GM23338 (cell line): ENCODE data around the gene COA8. TPM values are rescaled to one million over a fixed set of nuclear protein-coding genes. Genes with fewer than 3 reads are reported as not detected.

Source experiments
- ATAC-seq: fragments of 200-7000 bp; cut with Tn5 transposase; 3 replicates; pipeline ENCODE4 v1.9.1; 2020
- DNase-seq: peaks from one replicate; pipeline ENCODE4 v3.0.0-alpha.2; 2015; ENCODE audit warnings: low spot score
- H2AFZ ChIP-seq: fragments of 200-600 bp; sonication (generic); 2 replicates; pipeline ENCODE4 v1.8.0; 2016; ENCODE audit warnings: antibody characterized with exemption, mild to moderate bottlenecking, moderate library complexity
- H3F3A ChIP-seq: fragments of 200-600 bp; sonication (generic); replicated peaks from 2 replicates; pipeline ENCODE4 v1.8.0; 2017; ENCODE audit warnings: antibody characterized with exemption, mixed run types, low read depth
- H3K27ac ChIP-seq: fragments of 200-600 bp; sonication (generic); 2 replicates; pipeline ENCODE4 v1.6.1; 2016; ENCODE audit warnings: low read depth
- H3K27me3 ChIP-seq: fragments of 200-600 bp; sonication (generic); 2 replicates; pipeline ENCODE4 v1.8.0; 2016; ENCODE audit warnings: mild to moderate bottlenecking, mixed run types, moderate library complexity; ENCODE audit not compliant: insufficient read depth
- H3K36me3 ChIP-seq: fragments of 200-600 bp; sonication (generic); 2 replicates; pipeline ENCODE4 v1.8.0; 2016; ENCODE audit warnings: mild to moderate bottlenecking; ENCODE audit not compliant: insufficient read depth
- H3K4me1 ChIP-seq: fragments of 200-600 bp; sonication (generic); 2 replicates; pipeline ENCODE4 v1.8.0; 2016; ENCODE audit warnings: mild to moderate bottlenecking, moderate library complexity; ENCODE audit not compliant: insufficient read depth
- H3K4me2 ChIP-seq: fragments of 200-600 bp; sonication (generic); 2 replicates; pipeline ENCODE4 v1.7.1; 2017; ENCODE audit warnings: mixed run types
- H3K4me3 ChIP-seq: fragments of 200-600 bp; sonication (generic); 2 replicates; pipeline ENCODE4 v1.6.1; 2016; ENCODE audit warnings: mixed run types
- H3K79me2 ChIP-seq: fragments of 200-600 bp; sonication (generic); replicated peaks from 2 replicates; pipeline ENCODE4 v1.8.0; 2017; ENCODE audit warnings: mild to moderate bottlenecking; ENCODE audit not compliant: insufficient read depth
- H3K9me2 ChIP-seq: fragments of 200-600 bp; sonication (generic); 2 replicates; pipeline ENCODE4 v1.8.0; 2017; ENCODE audit not compliant: insufficient read depth
- H4K20me1 ChIP-seq: fragments of 200-600 bp; sonication (generic); replicated peaks from 2 replicates; pipeline ENCODE4 v1.8.0; 2017; ENCODE audit warnings: mild to moderate bottlenecking; ENCODE audit not compliant: insufficient read depth
- H3K27ac Mint-ChIP-seq: 2 replicates; pipeline ENCODE4 v1.8.0; 2020; ENCODE audit warnings: inconsistent platforms, mild to moderate bottlenecking, moderate library complexity, mixed read lengths
- H3K27me3 Mint-ChIP-seq: 3 replicates; pipeline ENCODE4 v1.8.0; 2022; ENCODE audit warnings: low read depth, mild to moderate bottlenecking, moderate library complexity, mixed read lengths, inconsistent platforms; ENCODE audit not compliant: insufficient read depth, poor library complexity
- H3K36me3 Mint-ChIP-seq: 3 replicates; pipeline ENCODE4 v1.8.0; 2021; ENCODE audit warnings: low read depth, mild to moderate bottlenecking, inconsistent platforms, moderate library complexity, mixed read lengths
- H3K4me1 Mint-ChIP-seq: 3 replicates; pipeline ENCODE4 v1.8.0; 2020; ENCODE audit warnings: mild to moderate bottlenecking, inconsistent platforms, mixed read lengths
- H3K4me3 Mint-ChIP-seq: 3 replicates; pipeline ENCODE4 v1.8.0; 2021; ENCODE audit warnings: moderate library complexity, mild to moderate bottlenecking, inconsistent platforms, mixed read lengths
- H3K9me3 Mint-ChIP-seq: 3 replicates; pipeline ENCODE4 v1.8.0; 2020; ENCODE audit warnings: moderate library complexity, mild to moderate bottlenecking, inconsistent platforms, mixed read lengths
- CREB1 ChIP-seq: fragments of 250-450 bp; sonication (Bioruptor Pico); IDR thresholded peaks from 2 replicates; pipeline ENCODE4 v1.5.0; 2020; ENCODE audit warnings: low read depth, mild to moderate bottlenecking, moderate library complexity
- CTCF ChIP-seq, 2 experiments: fragments of 200-600 bp in 1 of 2; sonication (generic) in 1 of 2; conservative IDR thresholded peaks; 2 replicates each; pipeline versions ENCODE4 v1.5.1 to v1.6.1; 2016 to 2017; ENCODE audit warnings: antibody characterized with exemption in 2 of 2, low read depth in 2 of 2, mild to moderate bottlenecking in 2 of 2, moderate library complexity in 1 of 2
- EZH2 ChIP-seq: fragments of 200-600 bp; sonication (generic); IDR thresholded peaks from one replicate; pipeline ENCODE4 v1.8.0; 2017; ENCODE audit warnings: antibody characterized with exemption, mild to moderate bottlenecking, low read depth; ENCODE audit not compliant: unreplicated experiment
- EZH2phosphoT487 ChIP-seq: fragments of 200-600 bp; sonication (generic); IDR thresholded peaks from one replicate; pipeline ENCODE4 v1.8.1; 2018; ENCODE audit warnings: antibody characterized with exemption; ENCODE audit not compliant: unreplicated experiment
- POLR2AphosphoS5 ChIP-seq: IDR thresholded peaks from 2 replicates; pipeline ENCODE4 v1.6.1; 2016; ENCODE audit warnings: antibody characterized with exemption, low read depth
- ZNF114 ChIP-seq: fragments of 250-450 bp; sonication (Bioruptor Pico); IDR thresholded peaks from 2 replicates; pipeline ENCODE4 v1.5.0; 2020; ENCODE audit warnings: mild to moderate bottlenecking, moderate library complexity
- ZNF331 ChIP-seq: fragments of 250-450 bp; sonication (Bioruptor Pico); IDR thresholded peaks from 2 replicates; pipeline ENCODE4 v1.5.0; 2020; ENCODE audit warnings: low read depth, mild to moderate bottlenecking, moderate library complexity
- polyA plus RNA-seq: library from polyadenylated mRNA; unstranded; fragments of >200 nt; fragmentation: Nextera tagmentation; extraction: Ambion mirVana; gene quantifications from 2 replicates; pipeline ENCODE4 v1.2.1, GENCODE V29; 2016
- total RNA-seq: library from RNA; depleted of rRNA; stranded (reverse); fragments of >200 nt; shearing (Covaris generic); gene quantifications from 2 replicates; pipeline ENCODE4 v1.2.3, GENCODE V29; 2014
- TF ChIP-seq, protein P1 (sequence below): IDR thresholded peaks from 2 replicates; pipeline ENCODE4 v1.6.1; 2016; ENCODE audit warnings: antibody characterized with exemption

COA8 gene
- total and polyA plus RNA-seq, 2 experiments from 2014 or later, result 61.3 to 130 TPM

GRCh38 chr14:103530831-103531230 lies 31.9 kb upstream of the COA8 start (continued):
- TF ChIP-seq CTCF (conservative IDR thresholded peaks at IDR 0.05; ENCODE audit: low read depth in 2 of 2) (no peak), CREB1 (no peak), ZNF114 (CRISPR knock-in tag) (no peak), EZH2phosphoT487 (no peak), EZH2 (no peak), ZNF331 (CRISPR knock-in tag) (no peak), POLR2AphosphoS5 (no peak)
- TF ChIP-seq, protein P1, sequence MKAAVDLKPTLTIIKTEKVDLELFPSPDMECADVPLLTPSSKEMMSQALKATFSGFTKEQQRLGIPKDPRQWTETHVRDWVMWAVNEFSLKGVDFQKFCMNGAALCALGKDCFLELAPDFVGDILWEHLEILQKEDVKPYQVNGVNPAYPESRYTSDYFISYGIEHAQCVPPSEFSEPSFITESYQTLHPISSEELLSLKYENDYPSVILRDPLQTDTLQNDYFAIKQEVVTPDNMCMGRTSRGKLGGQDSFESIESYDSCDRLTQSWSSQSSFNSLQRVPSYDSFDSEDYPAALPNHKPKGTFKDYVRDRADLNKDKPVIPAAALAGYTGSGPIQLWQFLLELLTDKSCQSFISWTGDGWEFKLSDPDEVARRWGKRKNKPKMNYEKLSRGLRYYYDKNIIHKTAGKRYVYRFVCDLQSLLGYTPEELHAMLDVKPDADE, result no peak

DNA sequence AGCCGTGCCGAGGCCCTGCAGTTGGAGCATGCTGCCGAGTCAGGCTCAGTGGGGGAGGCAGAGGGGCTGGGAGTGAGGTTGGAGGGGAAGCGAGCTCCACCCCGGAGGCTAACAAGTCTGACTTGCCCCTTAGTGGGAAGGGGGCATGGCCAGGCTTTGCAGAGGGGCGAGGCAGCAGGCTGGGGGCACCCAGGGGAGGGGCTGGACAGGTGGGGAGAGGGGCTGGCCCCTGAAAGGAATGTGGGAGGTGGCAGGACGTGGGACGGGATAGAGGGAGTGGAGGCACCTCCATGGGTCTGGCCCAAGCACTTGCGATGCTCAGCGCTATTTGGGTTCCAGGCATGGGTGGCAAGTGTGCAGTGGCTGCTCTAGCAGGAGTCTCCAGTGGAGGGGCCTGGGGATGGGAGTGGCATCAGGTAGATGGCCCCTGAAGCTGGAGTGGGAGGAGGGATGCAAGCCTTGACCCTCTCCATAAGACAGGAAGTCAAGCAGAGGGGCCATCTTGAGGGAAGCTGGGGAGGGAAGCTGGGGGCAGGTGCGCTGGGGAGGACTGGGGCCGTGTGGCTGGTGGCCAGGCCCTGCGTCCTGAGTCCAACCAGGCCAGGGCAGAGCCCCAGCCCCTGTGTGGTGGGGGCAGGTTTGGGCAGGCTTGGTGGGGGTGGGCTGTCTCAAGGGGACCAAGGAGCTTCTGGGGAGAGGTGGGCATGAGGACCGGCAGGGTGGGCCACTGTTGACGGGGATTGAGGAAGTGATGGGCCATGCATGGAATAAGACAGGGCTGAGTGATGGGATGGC lies 31.1 kb upstream of the COA8 start:
- H3K4me1 ChIP-seq, result peaks cover 4% of the 10 kb centered on the region; the same call in 1 of the 2 replicates
- no peaks in the 10 kb centered on the region for H3K27me3 ChIP-seq
- Mint-ChIP-seq H3K27ac (no peak overlapping the region), H3K4me1 (peaks cover 19% of the 10 kb centered on the region), H3K27me3 (peaks cover 16% of the 10 kb centered on the region), H3K4me3 (no peak overlapping the region), H3K36me3 (peaks cover 4% of the 10 kb centered on the region; the same call in 1 of the 3 replicates), H3K9me3 (no peaks in the 10 kb centered on the region; the same call in 2 of the 3 replicates)
- 0 out of 2 replicates have a peak, but pooled peaks cover 6% of the 10 kb centered on the region for H3F3A ChIP-seq
- no peak for DNase-seq
- H3K4me3 ChIP-seq, result no peak overlapping the region
- no peaks in the 10 kb centered on the region for H3K9me2 ChIP-seq
- H3K27ac ChIP-seq, result no peak overlapping the region
- ATAC-seq, result no peak
- no peak overlapping the region for H3K4me2 ChIP-seq
- H3K36me3 ChIP-seq, result no peaks in the 10 kb centered on the region
- H4K20me1 ChIP-seq, result peaks cover 10% of the 10 kb centered on the region
- peaks cover 22% of the 10 kb centered on the region for H3K79me2 ChIP-seq
- H2AFZ ChIP-seq, result no peak overlapping the region
- no peak for TF ChIP-seq EZH2
